Muscle layer of duodenum (tissue), 2 donors: Measurements from ENCODE around the gene C5AR1.

Source experiments
- H3K27ac ChIP-seq: one replicate; pipeline ENCODE4 v1.7.0; 2013; ENCODE audit warnings: mild to moderate bottlenecking, low read length
- H3K27me3 ChIP-seq: one replicate; pipeline ENCODE4 v1.7.0; 2013; ENCODE audit warnings: low read depth, mild to moderate bottlenecking, control low read depth, low read length
- H3K36me3 ChIP-seq, 2 donors: one replicate each; pipeline ENCODE4 v1.7.0; 2013; ENCODE audit warnings: low read length in 2 of 2, control low read depth in 1 of 2, mild to moderate bottlenecking in 1 of 2; ENCODE audit not compliant: insufficient read depth in 2 of 2, control insufficient read depth in 1 of 2
- H3K4me1 ChIP-seq, 2 donors: one replicate each; pipeline ENCODE4 v1.7.0; 2013; ENCODE audit warnings: low read length in 2 of 2, mild to moderate bottlenecking in 2 of 2, control low read depth in 1 of 2, moderate library complexity in 1 of 2; ENCODE audit not compliant: insufficient read depth in 2 of 2, control insufficient read depth in 1 of 2
- H3K4me3 ChIP-seq, 2 donors: one replicate each; pipeline ENCODE4 v1.7.0; 2013; ENCODE audit warnings: low read length in 2 of 2, low read depth in 1 of 2, mild to moderate bottlenecking in 1 of 2
- H3K9me3 ChIP-seq, 2 donors: one replicate each; pipeline ENCODE4 v1.7.0; 2013; ENCODE audit warnings: low read length in 2 of 2, control low read depth in 1 of 2, mild to moderate bottlenecking in 1 of 2; ENCODE audit not compliant: control insufficient read depth in 1 of 2
- donor health status: healthy.

The C5AR1 gene

DNA sequence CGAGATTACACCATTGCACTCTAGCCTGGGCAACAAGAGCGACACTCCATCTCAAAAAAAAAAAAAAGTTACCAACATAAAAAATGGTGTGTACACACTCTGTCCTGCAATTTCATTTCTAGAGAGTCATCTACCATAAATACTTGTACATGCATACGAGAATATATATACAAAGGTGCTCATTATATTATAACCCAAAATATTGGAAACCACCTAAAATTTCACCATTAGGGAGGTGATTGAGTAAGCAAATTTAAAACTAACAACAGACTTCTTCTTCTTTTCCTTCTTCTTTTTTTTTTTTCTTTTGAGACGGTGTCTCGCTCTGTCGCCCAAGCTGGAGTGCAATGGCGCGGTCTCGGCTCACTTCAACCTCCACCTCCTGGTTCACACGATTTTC lies 7.4 kb upstream of the C5AR1 start:
- Histone ChIP-seq H3K27me3 (no peaks in the 10 kb centered on the region), H3K27ac (no peak overlapping the region), H3K9me3 (no peaks in the 10 kb centered on the region), H3K36me3 (no peaks in the 10 kb centered on the region), H3K4me1 (peaks cover 0 to 4% of the 10 kb centered on the region in 2 donors), H3K4me3 (no peak overlapping the region)

DNA sequence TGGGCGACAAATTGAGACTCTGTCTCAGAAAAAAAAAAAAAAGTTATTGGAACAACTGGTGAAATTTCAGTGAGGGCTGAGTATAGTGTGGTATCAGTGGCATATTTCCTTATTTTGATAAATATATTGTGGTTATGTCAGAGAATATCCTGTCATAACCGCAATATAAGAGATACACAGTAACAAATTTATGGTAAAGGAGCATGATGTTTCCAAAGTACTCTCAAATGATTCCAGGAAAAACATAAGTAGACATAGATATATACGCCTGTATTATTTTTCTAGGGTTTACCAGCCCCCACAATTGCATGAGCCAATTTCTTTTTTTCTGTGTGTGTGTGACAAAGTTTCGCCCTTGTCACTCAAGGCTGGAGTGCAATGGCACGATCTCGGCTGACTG lies 5.7 kb upstream of the C5AR1 start:
- Histone ChIP-seq H3K27ac (no peak overlapping the region), H3K9me3 (no peaks in the 10 kb centered on the region), H3K4me1 (peaks cover 0 to 5% of the 10 kb centered on the region in 2 donors), H3K27me3 (no peaks in the 10 kb centered on the region), H3K36me3 (no peaks in the 10 kb centered on the region), H3K4me3 (no peak overlapping the region)

DNA sequence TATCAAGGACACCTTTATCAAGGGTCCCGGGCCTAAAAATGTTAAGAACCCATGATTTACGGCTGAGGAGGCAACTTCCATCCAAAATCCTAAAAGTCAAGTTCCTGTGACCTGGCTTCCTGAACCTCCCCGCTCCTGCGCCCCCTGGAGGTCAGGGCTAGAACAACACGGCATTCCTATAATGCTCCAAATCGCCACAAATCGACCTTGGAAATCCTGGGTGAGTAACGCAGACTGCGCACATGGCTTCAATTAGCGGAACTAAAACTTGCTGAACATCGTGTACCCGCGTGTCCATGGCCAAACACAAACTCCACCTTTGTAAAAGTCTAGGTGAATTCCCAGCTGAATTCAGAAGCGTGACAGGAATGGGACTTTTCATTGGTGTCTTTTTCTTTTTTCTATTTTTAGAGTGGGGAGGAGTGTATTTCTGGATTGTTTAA lies 4.3 kb upstream of the C5AR1 start:
- Histone ChIP-seq H3K36me3 (no peaks in the 10 kb centered on the region), H3K4me3 (peak overlapping the region in 1 of 2 donors; percentile 40), H3K9me3 (no peaks in the 10 kb centered on the region), H3K27ac (no peak overlapping the region), H3K27me3 (peaks cover 4% of the 10 kb centered on the region), H3K4me1 (peaks cover 0 to 7% of the 10 kb centered on the region in 2 donors)

DNA sequence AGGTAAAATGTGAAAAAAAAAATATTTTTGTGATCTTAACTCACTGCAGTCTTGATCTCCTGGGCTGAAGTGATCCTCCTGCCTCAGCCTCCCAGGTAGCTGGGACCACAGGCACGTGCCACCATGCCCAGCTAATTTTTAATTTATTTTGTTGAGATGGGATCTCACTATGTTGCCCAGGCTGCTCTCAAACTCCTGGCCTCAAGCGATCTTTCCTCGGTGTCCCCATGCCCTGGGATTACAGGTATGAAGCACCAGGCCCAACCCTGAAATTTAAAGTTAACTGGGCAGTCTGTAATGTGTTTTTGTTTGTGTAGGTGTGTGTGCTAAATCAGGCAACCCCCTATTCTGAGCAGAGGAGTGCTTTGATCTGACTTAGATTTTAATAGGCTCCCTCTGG lies 3.4 kb upstream of the C5AR1 start:
- peaks cover 8% of the 10 kb centered on the region for H3K27me3 ChIP-seq
- no peak overlapping the region for H3K4me3 ChIP-seq
- H3K36me3 ChIP-seq: no peaks in the 10 kb centered on the region
- H3K27ac ChIP-seq: no peak overlapping the region
- peaks cover 0 to 7% of the 10 kb centered on the region in 2 donors for H3K4me1 ChIP-seq
- H3K9me3 ChIP-seq: no peaks in the 10 kb centered on the region

DNA sequence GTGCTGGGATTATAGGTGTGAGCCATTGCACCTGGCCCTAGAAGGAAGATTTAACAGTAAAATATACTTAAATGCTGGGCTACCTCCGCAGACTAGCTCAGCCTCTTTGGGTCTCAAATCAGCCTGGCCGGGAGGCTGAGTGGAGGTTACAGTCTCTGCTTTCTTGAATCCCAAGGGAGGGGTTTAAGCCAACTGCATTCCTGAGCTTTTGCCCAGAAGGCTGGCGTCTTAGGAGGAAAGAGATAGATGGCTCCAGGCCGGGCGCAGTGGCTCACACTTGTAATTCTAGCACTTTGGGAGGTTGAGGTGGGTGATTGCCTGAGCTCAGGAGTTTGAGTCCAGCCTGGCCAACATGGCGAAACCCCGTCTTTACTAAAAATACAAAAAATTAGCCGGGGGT lies 623 bp upstream of the C5AR1 start:
- Histone ChIP-seq H3K9me3 (no peaks in the 10 kb centered on the region), H3K4me1 (peaks cover 0 to 7% of the 10 kb centered on the region in 2 donors), H3K36me3 (no peaks in the 10 kb centered on the region), H3K27ac (no peak overlapping the region), H3K27me3 (peaks cover 8% of the 10 kb centered on the region), H3K4me3 (no peak overlapping the region)

DNA sequence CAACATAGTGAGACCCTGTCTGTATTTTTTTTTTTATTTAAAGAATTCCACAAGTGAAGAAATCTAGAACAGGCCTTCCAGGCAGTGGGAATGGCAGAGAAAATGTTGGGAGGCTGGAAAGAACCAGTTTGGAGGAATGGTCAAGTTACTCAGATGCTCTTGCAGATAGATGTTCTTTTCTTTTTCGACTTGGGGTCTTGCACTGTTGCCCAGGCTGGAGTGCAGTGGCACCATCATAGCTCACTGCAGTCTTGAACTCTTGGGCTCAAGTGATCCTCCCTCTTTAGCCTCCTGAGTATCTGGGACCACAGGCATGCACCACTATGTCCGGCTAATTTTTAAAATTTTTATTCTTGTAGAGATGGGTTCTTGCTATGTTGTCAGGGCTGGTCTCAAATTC lies 662 bp downstream of the C5AR1 start:
- Histone ChIP-seq H3K9me3 (no peaks in the 10 kb centered on the region), H3K4me1 (peaks cover 0 to 6% of the 10 kb centered on the region in 2 donors), H3K27ac (peak overlapping the region; percentile 63), H3K27me3 (peaks cover 8% of the 10 kb centered on the region), H3K36me3 (no peaks in the 10 kb centered on the region), H3K4me3 (peak overlapping the region in 1 of 2 donors; percentile 50)

DNA sequence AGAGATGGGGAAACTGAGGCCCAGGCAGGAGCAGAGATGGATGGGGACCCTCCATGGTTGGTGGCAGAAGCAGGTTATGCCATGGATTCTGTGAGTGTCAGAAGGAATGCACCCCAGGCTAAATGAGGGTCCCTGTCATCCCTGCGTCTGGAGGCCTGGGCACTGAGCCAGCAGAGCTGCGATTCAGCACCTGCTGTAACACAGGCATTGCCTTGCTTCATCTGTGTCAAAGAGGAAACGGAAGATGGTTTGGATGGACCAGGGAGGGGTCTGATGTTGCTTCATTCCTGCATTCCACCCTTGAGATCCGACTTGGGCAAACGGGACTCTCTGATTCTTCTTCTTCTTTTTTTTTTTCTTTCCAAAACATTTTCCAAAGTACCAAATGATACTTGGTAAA lies 1.2 kb downstream of the C5AR1 start:
- Histone ChIP-seq H3K27ac (no peak overlapping the region), H3K9me3 (no peaks in the 10 kb centered on the region), H3K27me3 (peaks cover 8% of the 10 kb centered on the region), H3K4me1 (peaks cover 0 to 3% of the 10 kb centered on the region in 2 donors), H3K36me3 (no peaks in the 10 kb centered on the region), H3K4me3 (peak overlapping the region; percentile 13 to 50)

DNA sequence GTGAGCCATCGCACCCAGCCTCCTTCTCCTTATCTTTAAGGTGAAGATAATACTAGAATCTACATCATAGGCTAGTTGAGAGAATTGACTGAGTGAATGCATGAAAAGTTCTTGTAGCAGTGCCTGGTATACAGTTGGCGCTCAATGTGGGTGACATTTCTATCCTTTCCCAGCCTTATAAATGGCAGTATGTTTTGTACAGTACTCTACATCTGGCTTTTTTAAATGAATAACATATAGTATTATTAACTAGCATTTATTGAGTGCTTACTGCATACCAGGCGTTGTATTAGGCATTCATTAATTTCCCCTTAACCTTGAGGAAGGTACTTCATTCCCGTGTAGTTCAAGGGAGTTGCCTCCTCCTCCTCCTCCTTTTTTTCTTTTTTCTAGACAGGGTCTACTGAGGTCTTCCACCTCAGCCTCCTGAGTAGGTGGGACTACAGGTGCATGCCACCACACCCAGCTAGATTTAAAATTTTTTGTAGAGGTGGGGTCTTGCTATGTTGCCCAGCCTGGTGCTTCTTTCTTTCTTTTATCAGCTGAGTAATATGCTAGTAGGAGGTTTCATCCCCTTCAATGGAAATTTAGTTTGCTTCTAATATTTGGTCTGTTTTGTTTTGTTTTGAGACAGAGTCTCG lies 2.8 kb downstream of the C5AR1 start:
- Histone ChIP-seq H3K4me3 (peak overlapping the region in 1 of 2 donors; percentile 9), H3K36me3 (no peaks in the 10 kb centered on the region), H3K9me3 (no peaks in the 10 kb centered on the region), H3K27me3 (peaks cover 8% of the 10 kb centered on the region), H3K27ac (no peak overlapping the region), H3K4me1 (peaks cover 0 to 3% of the 10 kb centered on the region in 2 donors)

DNA sequence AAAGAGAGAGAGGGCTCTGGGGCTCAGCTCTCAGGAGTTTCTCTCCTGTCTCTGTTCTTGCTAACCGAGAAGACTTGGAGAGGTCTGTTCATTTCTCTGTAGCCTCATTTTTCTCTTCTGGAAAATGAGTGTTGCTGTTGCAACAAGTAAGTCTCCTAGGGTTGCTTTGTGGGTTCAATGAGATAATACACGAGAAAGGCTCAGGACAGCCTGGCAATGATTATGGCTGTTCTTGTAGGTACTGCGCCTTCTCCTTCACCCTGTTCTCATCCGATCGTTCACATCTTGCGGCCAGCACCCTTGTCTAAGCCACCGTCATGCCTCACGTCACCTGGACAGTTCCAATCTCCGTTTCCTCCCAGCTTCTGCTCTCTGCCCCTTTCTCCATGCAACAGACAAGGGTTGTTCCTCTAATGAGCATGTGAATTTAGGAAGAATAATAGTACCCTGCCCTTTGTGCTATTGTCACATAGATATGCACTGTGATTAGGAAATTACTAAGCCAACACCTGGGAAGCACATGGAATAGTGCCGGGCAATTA lies 4.2 kb downstream of the C5AR1 start:
- H3K4me1 ChIP-seq: peaks cover 0 to 3% of the 10 kb centered on the region in 2 donors
- H3K27ac ChIP-seq: no peak overlapping the region
- no peak overlapping the region for H3K4me3 ChIP-seq
- no peaks in the 10 kb centered on the region for H3K9me3 ChIP-seq
- no peaks in the 10 kb centered on the region for H3K36me3 ChIP-seq
- peaks cover 8% of the 10 kb centered on the region for H3K27me3 ChIP-seq

DNA sequence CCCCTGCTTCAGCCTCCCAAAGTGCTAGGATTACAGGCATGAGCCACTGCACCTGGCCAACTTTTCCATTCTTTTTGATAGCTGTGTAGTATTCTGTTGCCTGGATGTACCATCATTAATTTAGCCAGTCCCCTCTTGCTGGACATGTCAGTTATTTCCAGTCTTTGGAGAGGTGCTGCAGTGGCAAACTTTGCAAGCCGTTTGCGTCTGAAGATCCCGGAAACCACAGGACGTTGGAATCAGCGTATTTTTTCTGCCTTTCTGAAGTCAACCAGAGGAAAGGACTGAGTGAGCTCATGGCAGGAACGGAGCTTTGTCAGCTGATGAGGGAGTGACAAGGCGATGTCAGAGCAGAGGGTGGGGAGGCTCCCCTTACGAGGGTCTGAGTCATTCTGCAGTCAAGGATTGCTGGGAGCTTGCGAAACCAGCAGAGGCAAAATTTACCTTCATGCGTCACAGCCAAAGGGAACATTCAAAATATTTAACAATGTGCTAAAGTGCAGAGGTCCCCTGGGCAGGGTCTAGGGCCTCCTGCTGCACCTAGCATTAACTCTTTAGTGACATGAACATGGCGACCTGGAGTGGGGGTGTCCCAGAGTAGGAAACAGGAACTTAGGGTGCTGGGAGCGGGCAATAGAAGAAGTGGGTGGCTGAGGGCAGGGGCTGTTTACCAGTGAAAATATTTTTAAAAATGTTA lies 5.6 kb downstream of the C5AR1 start:
- no peaks in the 10 kb centered on the region for H3K36me3 ChIP-seq
- peaks cover 4% of the 10 kb centered on the region for H3K27me3 ChIP-seq
- no peaks in the 10 kb centered on the region for H3K9me3 ChIP-seq
- no peaks in the 10 kb centered on the region for H3K4me1 ChIP-seq
- no peak overlapping the region for H3K27ac ChIP-seq
- no peak overlapping the region for H3K4me3 ChIP-seq

DNA sequence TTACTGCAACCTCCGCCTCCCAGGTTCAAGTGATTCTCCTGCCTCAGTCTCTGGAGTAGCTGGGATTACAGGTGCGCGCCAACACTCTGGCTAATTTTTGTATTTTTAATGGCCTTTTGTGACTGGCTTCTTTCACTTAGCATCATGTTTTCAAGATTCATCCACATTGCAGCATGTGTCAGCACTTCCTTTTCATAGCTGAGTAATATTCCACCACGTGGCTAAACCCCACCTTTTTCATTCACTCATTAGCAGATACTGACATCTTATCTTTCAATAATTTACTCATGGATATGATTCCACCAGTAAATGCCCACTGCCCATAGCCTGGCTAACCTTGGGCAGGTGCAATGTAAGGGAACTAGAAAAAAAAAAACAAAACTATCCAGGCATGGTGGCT lies 6.9 kb downstream of the C5AR1 start:
- Histone ChIP-seq H3K4me3 (no peak overlapping the region), H3K27me3 (no peaks in the 10 kb centered on the region), H3K9me3 (no peaks in the 10 kb centered on the region), H3K27ac (no peak overlapping the region), H3K36me3 (no peaks in the 10 kb centered on the region), H3K4me1 (no peaks in the 10 kb centered on the region)
